GM19324 (cell line): ENCODE results near the gene IQCE.

ENCODE experiments used
- ATAC-seq: cut with Tn5 transposase; IDR thresholded peaks from one replicate; pipeline ENCODE4 v1.9.1; 2021; ENCODE audit warnings: mild to moderate bottlenecking, moderate library complexity; ENCODE audit not compliant: unreplicated experiment, low FRiP score

The IQCE gene

GRCh38 chr7:2657920-2658671 is 99.3 kb downstream of the IQCE start:
- ATAC-seq = no peak

DNA sequence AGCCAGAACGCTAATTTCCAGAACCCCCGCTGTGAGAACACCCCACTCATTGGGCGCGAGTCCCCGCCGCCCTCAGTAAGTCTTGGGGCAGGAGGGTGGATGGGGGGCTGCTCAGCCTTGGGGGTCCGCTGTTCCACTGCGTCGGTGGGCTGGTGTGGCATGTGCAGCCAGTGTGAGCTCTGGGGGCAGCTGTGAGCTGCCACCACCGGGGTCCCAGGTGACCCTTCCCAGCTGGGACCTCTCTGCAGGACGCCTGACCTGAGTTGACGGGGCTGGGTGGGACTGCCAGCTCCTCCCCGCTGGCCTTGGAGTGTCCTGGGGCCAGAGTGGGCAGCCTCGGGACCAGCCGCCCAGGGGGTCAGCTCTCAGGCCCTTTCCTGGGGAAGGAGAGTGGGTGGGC is 100.2 kb downstream of the IQCE start:
- ATAC-seq = no peak

DNA sequence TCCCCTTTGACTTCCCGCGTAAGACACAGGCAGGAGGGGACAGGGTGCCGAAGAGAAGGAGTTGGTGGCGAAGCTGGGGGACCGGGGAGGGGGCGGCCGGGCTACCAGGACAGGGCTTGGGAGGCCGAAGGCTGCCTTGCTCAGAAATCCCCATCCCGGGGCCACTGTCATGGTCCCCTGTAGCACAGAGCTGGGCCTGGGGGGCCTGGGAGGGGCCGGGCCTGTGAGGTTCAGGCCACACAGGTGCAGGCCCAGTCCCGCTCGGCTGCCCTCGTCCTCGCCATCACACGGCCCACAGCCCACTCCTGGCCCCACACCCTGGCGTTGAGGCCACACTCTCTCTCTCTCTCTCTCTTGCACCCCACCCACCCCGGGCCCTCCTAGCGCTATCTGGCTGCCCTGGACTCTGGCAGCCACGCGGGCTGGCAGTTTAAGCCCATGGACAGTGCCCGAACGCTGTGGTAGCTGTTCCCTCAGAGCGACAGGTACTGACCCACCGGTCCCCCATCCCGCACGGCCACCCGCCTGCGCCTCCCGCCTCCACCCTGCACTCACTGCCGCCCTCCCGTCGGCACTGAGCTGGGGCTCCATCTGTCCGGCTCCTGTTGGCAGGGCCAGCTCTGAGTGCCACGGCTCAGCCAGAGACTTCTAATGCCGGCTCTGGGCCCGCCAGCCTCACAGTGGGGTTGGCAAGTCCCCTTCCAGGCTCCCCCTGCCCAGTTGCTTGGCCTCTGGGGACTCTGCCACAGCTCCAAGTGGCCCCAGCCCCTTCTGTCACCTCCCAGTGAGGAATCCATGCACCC is 101.0 kb downstream of the IQCE start:
- no peak for ATAC-seq

DNA sequence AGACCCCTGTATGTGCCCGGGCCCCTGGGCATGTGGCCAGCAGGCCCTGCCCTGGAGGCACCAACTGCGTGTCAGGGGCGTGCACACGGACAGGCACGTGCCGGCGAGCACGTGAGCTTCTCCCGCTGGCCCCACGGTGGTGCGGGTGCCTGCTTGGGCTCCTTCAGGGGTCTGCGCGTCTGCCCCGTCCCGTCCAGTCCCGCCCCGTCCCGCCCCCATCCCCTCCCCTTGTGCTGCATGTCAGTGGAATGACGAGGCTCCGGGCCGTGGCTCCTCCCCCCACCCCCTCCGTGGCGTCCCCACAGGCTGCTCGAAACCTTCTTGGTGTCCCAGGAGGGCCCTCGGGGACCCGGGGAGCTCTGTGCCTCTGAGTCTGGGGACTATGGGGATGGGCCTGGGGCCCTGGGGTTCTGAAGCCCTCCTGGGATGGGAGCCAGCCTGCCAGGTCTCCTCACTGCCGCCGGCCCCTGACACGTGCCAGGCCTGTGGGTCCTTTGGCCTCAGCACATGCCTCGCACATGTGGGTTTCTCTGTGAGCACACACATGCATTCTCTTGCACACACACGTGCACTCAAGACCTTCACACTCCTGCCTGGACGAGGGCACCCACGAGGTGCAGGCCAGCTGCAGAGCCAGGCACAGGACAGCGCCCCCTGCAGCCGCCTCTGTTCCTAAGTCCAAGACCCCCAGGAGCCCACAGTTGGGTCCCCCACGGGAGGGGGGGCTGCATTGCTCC is 101.7 kb downstream of the IQCE start:
- ATAC-seq = no peak

DNA sequence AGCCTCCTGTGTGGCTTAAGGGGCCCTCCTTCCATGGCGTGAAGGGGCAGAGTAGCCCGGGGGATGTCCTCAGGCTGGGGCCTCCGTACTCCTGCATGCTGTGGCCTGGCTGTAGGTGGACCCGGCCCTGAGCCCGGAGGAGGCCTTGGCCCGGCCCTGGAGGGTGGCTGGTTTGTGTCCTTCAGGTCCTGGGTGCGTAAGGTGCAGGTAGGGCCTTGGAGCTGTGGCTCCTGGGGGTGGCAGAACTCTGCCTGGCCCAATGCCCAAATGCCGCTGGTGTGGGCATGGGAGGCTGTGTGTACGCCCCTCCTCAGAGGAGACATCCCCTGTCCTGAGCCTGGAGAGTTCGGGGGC is 102.3 kb downstream of the IQCE start:
- no peak for ATAC-seq

DNA sequence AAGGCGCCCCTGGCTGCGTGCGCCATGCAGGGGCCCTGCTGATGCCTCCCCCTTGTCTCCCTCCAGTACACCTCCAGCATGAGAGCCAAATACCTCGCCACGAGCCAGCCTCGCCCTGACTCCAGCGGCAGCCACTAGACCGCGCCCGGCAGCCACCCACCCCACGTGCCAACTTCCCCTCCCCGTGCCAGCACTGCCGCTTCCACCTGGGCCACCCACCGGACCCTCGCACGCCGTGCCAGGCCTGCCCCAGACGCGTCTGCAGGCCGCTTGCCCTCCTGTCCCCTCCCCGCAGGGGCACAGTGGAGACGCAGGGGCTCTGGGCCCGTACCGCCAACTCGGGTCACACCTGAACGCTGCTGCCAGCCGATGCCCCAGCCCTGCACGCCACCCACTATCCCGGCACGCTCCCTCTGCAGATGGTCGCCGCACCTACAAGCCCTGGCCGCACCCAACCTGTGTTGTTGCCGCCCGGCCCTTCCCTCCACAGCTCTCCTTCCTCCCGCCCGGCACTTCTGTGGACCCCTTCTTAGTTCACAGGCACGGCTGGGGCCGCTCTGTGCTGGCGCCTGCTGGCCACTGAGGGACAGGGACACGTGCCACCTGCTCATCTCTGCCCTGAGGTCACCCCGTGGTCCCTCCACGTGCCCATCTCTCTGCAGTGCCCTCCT is 103.0 kb downstream of the IQCE start:
- ATAC-seq = no peak

GRCh38 chr7:2662273-2663120 is 103.7 kb downstream of the IQCE start:
- ATAC-seq = no peak

- no peak for ATAC-seq
Observed at GRCh38 chr7:2663121-2663886, 104.5 kb downstream of the IQCE start.

DNA sequence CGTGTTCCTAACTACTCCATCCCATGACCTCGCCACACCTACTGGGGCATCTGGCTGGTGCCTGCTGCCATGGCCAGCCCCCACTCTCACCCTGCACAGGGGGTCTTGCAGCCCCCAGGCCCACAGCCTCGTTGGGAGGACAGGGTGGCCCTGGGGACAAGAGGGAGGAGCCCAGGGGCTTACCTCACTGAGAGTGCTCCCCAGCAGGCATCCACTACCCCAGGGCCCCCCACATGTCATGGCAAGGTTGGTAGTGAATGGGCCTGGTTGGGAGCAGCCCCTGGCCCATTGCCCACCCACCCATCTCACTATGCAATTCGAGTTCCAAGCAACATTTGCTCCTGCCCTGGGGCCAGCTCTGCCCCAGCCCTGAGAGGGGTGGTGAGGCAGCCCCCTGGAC is 105.2 kb downstream of the IQCE start:
- ATAC-seq = no peak
